GM21447 (cell line): Measurements from ENCODE around the gene REEP5.
"Not testable (repeated sequence)": the region's sequence is repeated elsewhere in the genome, so short reads cannot be mapped to it uniquely, and the experiment has no call there.

ENCODE experiments used
- ATAC-seq: cut with Tn5 transposase; IDR thresholded peaks from one replicate; pipeline ENCODE4 v1.9.1; 2021; ENCODE audit not compliant: unreplicated experiment

Gene REEP5

GRCh38 chr5:112933651-112934365 is 11.8 kb upstream of the REEP5 start:
- ATAC-seq: no peak

GRCh38 chr5:112933105-112933504 is 11.1 kb upstream of the REEP5 start:
- no peak for ATAC-seq

GRCh38 chr5:112931473-112931872 is 9.4 kb upstream of the REEP5 start:
- no peak for ATAC-seq

DNA sequence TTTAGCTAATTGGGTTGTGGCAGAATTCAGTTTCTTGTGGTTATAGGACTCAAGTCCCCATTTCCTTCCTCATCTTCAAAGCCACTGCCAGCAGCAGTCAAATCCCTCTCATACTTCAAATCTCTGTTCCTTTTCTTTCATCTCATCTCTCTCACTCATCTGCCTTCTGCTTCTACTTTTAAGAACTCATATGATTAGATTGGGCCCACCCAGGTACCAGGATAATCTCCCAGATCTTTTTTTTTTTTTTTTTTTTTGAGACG is 8.0 kb upstream of the REEP5 start:
- peak; percentile 51 for ATAC-seq

GRCh38 chr5:112929336-112930081 is 7.5 kb upstream of the REEP5 start:
- peak; percentile 78 for ATAC-seq

DNA sequence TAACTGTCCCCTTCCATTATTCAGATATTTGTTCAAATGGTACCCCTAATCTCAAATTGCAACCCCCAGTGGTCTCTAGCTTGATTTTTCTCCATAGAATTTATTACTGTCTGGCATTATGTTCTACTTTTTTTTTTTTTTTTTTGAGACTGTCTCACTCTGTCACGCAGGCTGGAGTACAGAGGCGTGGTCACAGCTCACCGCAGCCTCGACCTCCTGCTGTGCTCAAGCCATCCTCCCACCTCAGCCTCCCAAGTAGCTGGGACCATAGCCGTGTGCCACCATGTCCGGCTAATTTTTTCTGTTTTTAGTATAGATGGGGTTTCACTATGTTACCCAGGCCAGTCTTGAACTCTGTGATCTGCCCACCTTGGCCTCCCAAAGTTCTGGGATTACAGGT is 2.0 kb upstream of the REEP5 start:
- ATAC-seq: no peak

- ATAC-seq: peak; percentile 49
Observed at GRCh38 chr5:112923148-112923917, 1.3 kb upstream of the REEP5 start.

DNA sequence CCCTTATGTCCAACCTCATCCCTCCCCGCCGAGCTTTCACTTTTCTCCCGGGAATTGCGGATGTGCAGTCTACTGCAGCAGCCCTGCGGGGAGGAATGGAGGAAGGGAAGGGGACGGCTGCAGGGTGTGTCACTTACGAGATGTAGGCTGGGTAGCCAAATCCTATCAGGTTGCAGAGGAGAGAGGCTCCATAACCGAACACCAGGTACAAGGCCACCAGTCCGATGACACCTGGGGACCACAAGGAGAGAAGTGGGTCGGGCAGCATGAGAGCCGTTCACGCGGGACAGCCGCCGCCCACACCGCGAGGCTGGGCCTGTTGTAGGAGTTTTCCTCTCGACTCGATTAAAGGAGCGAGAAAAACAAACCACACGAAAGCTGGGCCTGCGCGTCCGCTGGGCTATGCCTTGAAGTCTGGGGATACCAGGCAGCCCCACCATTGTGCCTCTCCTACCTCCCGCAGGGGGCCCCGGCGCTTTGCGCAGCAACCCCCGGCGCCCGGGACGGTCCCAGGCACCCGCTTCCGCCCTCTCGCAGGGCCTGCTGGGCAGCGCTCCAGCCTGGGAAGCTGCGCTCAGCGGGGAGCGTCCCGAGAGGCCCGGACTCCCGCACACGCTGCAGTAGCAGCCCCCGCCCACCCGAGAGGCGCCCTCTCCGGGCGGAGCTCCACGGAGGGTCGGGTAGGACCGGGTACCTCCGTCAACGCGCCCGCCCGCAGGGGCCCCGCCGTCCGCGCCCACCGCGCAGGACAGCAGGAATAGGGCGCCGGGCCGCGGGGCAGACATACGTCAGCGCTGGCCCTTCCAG is 798 bp downstream of the REEP5 start:
- ATAC-seq: peak; percentile 28

DNA sequence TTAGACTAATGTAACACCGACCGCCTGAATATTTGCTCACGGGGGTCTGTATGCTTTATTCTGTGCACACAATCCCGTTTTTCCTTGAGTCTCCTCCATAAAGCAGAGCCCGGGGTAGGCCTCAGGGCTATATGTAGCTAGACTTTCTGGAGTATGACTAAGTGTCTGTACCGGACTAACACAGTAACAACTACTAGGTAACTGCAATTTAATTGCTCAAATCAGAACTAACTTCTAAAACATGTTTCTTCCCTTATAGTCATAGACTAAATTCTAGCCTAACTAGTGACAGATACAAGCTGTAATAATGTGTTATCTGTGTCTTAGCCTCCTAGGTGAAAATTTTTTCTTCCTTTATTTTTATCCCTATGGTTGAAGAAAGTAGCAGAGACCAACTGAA is 2.1 kb downstream of the REEP5 start:
- no peak for ATAC-seq

DNA sequence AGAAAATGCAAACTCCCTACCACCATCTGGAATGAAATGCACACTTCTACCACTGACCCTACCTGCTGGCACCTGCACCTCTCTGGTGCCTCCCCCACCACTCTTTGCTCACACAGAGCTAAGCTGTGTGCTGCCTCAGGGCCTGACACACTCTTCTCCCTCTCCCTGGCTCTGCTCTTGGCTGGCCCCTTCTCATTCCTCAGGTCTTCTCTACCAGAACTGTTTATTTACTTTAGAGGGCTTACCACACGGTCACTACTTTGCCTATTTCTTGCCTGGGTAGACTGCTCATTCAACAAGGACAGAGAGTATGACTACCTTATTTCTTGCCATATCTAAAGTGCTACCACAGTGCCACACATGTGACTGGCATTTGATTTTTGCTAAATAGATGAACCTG is 3.3 kb downstream of the REEP5 start:
- no peak for ATAC-seq

DNA sequence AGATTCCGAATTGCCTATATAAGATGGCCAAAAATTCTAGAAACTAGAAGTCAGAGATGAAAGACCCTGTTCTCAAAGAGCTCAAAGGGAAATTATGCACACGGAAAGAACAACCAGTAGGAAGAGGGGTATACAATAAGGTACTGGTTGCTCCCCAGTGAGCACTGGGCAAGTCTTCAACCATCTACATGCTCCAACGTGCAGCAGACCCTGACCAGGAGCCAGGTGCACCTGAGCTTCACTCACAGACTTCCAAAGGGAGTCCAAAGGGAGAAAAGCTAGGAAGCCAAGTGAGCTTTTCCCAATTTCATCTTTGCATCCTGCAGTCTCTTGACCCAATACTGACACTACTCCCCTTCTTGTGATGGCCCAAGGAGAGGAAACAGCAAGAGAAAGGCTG is 3.9 kb downstream of the REEP5 start:
- ATAC-seq: no peak

DNA sequence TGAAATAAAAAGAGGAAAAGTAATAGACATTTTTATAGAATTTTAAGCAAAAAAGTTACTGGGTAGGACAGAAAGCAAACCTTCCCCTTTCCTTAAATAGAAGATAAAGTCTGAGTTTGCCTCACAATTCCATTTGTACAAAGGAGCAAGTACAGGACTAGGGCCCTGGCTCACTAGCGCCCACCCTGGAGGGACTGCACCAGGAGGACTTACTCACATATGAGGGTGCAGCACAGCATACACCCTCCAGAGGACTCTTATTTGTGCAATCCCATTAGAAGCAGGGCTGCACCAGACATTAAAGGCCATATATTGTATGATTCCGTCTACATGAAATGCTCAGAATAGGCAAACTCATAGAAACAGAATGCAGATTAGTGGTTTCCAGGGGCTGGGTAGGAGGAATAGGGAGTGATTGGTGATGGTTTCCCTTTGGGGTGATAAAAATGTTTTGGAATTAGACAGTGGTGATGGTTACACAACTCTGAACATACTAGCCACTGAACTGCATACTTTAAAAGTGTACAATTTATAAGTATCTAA is 4.5 kb downstream of the REEP5 start:
- no peak for ATAC-seq

DNA sequence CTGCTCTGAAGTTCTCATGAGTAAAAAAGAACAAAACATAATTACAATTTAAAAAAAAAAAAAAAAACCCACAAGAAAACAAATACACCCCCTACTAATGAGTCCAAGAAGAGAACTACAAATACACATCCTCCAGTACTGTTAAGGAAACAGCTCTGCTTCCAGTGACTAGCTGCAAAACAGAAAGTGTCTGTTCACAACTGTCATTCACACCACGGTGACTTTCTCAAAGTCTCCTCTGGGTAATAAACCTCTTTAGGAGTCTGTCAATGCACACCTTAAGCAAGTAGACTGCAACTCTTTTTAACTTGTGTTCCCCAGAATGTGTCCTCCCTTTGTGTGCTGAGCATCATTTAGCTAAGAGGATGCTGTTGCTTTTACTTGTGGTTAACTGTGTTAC is 6.2 kb downstream of the REEP5 start:
- ATAC-seq: peak; percentile 56

GRCh38 chr5:112914584-112914983 is 7.4 kb downstream of the REEP5 start:
- ATAC-seq: no peak

DNA sequence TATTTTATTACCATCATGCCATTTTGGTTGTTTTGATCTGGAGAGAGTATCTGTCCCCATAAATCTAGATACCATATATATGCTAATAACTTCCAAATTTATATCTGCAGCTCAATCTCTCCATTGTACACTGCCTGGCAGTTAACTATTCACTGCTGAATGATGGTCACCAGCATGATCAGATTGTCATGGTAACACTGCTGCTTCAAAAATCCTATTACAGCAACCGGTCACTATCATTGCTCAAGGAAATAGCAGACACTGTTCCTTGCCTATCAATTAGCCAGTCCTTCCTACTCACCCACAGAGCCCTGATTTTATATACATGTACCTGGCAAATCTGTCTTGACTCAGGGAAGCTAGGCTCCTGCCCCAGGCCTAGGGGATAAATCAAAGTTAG is 11.5 kb downstream of the REEP5 start:
- ATAC-seq: no peak

DNA sequence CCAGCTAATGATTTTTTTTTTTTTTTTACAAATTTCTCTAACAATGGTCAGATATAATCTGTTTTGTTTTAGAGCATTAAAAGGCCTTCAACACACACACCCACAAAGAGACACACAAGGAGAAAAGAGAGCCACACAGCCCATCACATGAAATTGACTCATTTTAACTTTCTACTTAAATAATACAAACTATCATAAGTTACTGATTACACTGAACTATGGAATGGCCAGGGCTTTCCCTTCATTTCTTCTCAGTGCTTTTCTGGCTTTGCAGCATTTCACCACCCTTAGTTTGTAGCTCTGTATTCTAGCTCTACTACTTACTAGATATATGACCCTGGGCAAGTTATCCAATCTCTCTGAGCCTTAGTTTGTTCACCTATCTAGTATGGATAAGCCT is 13.2 kb downstream of the REEP5 start:
- ATAC-seq: no peak

GRCh38 chr5:112907166-112907631 is 14.8 kb downstream of the REEP5 start:
- peak; percentile 53 for ATAC-seq

- no peak for ATAC-seq
Observed at GRCh38 chr5:112906637-112907036, 15.4 kb downstream of the REEP5 start.

DNA sequence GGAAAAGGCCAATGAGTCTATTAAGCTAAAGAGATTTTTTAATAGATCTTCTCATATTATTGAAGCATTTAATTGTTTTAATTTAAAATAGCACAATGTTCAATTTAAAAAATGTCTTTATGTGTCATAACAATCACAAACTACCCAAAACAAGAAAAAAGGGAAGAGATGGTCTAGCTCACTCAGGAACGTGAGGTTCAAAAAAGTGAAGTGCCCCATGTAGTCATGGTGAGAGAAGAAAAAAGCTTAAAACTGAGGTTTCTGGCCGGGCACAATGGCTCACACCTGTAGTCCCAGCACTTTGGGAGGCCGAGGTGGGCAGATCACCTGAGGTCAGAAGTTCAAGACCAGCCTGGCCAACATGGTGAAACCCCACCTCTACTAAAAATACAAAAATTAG is 17.0 kb downstream of the REEP5 start:
- ATAC-seq: not testable (repeated sequence)

DNA sequence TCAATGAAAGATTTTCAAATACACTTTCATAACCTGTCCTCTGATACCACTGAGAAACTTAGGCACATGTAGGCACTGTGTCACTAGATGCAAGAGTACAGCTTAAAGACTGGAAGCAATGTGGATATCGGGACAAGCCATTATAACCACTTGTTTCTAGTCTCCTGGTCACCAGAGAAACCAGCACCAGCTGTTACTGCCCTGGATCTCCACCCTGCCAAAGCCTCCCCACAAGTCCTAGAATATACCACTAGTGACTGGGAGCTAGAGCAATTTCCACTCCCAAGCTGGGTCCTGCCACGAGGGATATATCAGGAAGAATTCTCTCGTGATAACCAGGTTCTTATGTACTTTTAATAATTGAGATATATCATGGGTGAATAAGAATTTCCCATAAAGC is 19.5 kb downstream of the REEP5 start:
- no peak for ATAC-seq

DNA sequence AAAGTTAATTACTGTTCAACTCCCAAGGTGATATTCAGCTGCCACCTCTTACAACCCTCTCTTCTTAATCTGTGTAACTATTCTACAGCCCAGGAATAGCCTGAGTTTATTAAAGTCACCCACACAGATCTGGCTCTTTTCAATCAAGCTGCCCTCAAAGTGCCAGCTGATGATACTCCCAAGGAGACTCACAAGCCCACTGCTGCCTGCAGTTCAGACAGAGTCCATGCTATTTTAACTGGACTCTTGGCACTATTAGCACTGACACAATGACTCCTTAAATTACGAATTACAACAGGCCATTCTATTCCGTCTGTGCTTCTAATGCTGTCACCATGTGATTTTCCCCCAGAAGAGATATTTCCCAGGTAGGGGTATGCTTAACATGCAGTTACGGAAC is 26.3 kb downstream of the REEP5 start:
- ATAC-seq: no peak
